OCI-LY3 (cell line): ENCODE measurements around the gene PLB1.

Experiments
- CTCF ChIP-seq: fragments of 200-600, 300-600 bp; sonication (generic); IDR thresholded peaks from 2 replicates; pipeline ENCODE4 v1.5.1; 2014; ENCODE audit warnings: antibody characterized with exemption, low read length, low read depth
- EZH2phosphoT487 ChIP-seq: fragments of 200-600 bp; shearing (Covaris generic); IDR thresholded peaks from 2 replicates; pipeline ENCODE4 v1.6.1; 2018; ENCODE audit warnings: antibody characterized with exemption, mixed run types, low read depth

DNA sequence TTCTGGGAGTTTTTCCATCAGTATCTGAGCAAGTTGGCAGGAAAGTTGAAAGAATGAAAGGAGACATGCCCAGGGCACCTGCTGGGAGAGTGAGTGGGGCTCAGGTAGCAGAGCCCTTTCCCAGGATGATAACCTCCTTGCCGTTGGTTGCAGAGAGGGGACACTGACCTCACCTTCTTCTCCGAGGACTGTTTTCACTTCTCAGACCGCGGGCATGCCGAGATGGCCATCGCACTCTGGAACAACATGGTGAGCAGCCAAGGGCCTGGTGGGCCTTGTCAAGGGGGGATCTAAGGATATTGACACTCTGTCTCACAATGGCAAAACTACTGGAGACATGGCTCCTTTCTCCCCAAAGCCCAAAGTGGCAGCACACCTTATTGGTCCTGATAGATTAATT, 136.9 kb downstream of the PLB1 start:
- TF ChIP-seq CTCF (no peak), EZH2phosphoT487 (no peak)
